ENCODE data around the gene DMC1. TPM values are rescaled to one million over a fixed set of nuclear protein-coding genes. Genes with fewer than 3 reads are reported as not detected.

The DMC1 gene
- total and polyA plus RNA-seq, 2 of the 4 experiments (the other 2 are of a cell fraction) = 0.18 to 0.38 TPM

GRCh38 chr22:38519453-38520250, 50.3 kb downstream of the DMC1 start:
- no peak overlapping the region for H3K14ac ChIP-seq (replicated peaks; ENCODE audit: low read depth, low read length)
- TF ChIP-seq MAZ (IDR thresholded peaks at IDR 0.05; ENCODE audit: borderline replicate concordance, low read depth, low read length) = no peak
- no peak overlapping the region for H3K23ac ChIP-seq (ENCODE audit: low read depth, low read length)
- no CpG with 5 or more reads among the region's 2 CpGs for WGBS, 2 experiments (ENCODE audit: extremely low coverage in 2 of 2, insufficient read length in 1 of 2)
- no peak overlapping the region for H3K9ac ChIP-seq (ENCODE audit: low read depth, low read length)
- H3K9me3 ChIP-seq (ENCODE audit: control insufficient read depth, insufficient read depth, low read length) = no peaks in the 10 kb centered on the region
- no peak overlapping the region for H2AK5ac ChIP-seq (ENCODE audit: low read depth, low read length)
- intact Hi-C loops (cut with micrococcal nuclease) (no loop called here), in situ Hi-C loops (cut with MboI; ENCODE audit: low sequenced_read_pairs) (no loop called here), dilution Hi-C loops (cut with HindIII; ENCODE audit: low sequenced_read_pairs, unreplicated experiment) (no loop called here)
- H3K18ac ChIP-seq (ENCODE audit: low read depth, low read length) = no peak overlapping the region
- no peak overlapping the region for H3K4me2 ChIP-seq (ENCODE audit: low read depth, low read length)
- H4K20me1 ChIP-seq (ENCODE audit: insufficient read depth, low read length) = no peaks in the 10 kb centered on the region
- ChIA-PET CTCF (no interaction called here), POLR2A (ENCODE audit: unreplicated experiment) (no interaction called here)
- BruUV-seq (replicated peaks) = no TSS peak
- no peaks in the 10 kb centered on the region for H3K9me1 ChIP-seq (ENCODE audit: insufficient read depth, low read length)
- H3K4me3 ChIP-seq (ENCODE audit: insufficient read depth, low read depth, low read length) = no peak overlapping the region
- no peaks in the 10 kb centered on the region for H3K79me1 ChIP-seq (ENCODE audit: low read depth in 1 of 2, low read length in 2 of 2)
- no peak for ATAC-seq (ENCODE audit: low read depth)
- H2BK15ac ChIP-seq (ENCODE audit: low read depth, low read length) = no peak overlapping the region
- H3K4me1 ChIP-seq (ENCODE audit: control insufficient read depth, insufficient read depth, low read length) = no peaks in the 10 kb centered on the region
- no peak overlapping the region for H4K91ac ChIP-seq (ENCODE audit: insufficient read depth, low read depth, low read length)
- DNase-seq = no peak
- no peak overlapping the region for H3K56ac ChIP-seq (ENCODE audit: extremely low read depth, insufficient read depth, low read length)
- no peak overlapping the region for H4K5ac ChIP-seq (ENCODE audit: low read depth, low read length)
- H2BK120ac ChIP-seq (ENCODE audit: low read depth, low read length) = no peak overlapping the region
- no peak overlapping the region for H2AFZ ChIP-seq (replicated peaks; ENCODE audit: low read length, poor library complexity)
- H3K4ac ChIP-seq (ENCODE audit: low read depth, low read length) = no peak overlapping the region
- no peak overlapping the region for H2BK5ac ChIP-seq (ENCODE audit: low read depth, low read length, poor library complexity, severe bottlenecking)
- H2BK20ac ChIP-seq (ENCODE audit: low read depth, low read length) = no peak overlapping the region
- H3K27me3 ChIP-seq (ENCODE audit: control insufficient read depth, insufficient read depth, low read length) = peaks cover 6% of the 10 kb centered on the region
- no peak overlapping the region for H2AK9ac ChIP-seq (replicated peaks; ENCODE audit: low read depth, low read length, poor library complexity)
- no peak overlapping the region for H4K8ac ChIP-seq (ENCODE audit: low read depth in 2 of 2, low read length in 2 of 2)
- no peak overlapping the region for H3K27ac ChIP-seq (ENCODE audit: insufficient read depth, low read length)
- no peaks in the 10 kb centered on the region for H3K36me3 ChIP-seq (ENCODE audit: control insufficient read depth, insufficient read depth, low read length)
